SK-N-SH treated with all-trans-retinoic acid at 6 μM for 48 hours (cell line): Measurements from ENCODE around the gene CRHR1.

ENCODE experiments used
- ATAC-seq: fragments of 200-7000 bp; cut with Tn5 transposase; 3 replicates; pipeline ENCODE4 v1.9.1; 2020; ENCODE audit warnings: mild to moderate bottlenecking, moderate library complexity
- ARNTL ChIP-seq: fragments of 450-650 bp; formaldehyde crosslinking; IDR thresholded peaks from 2 replicates; pipeline ENCODE4 v1.5.0; 2020; ENCODE audit warnings: low read depth, mild to moderate bottlenecking, moderate library complexity, borderline replicate concordance
- BACH2 ChIP-seq: fragments of 250-450 bp; sonication (Bioruptor Pico); IDR thresholded peaks from 2 replicates; pipeline ENCODE4 v1.9.0; 2021; ENCODE audit warnings: mild to moderate bottlenecking, borderline replicate concordance
- CSDC2 ChIP-seq: fragments of 250-450 bp; sonication (Bioruptor Pico); IDR thresholded peaks from 2 replicates; pipeline ENCODE4 v1.5.0; 2020; ENCODE audit warnings: mild to moderate bottlenecking, moderate library complexity
- CSRNP3 ChIP-seq: fragments of 250-450 bp; sonication (Bioruptor Pico); IDR thresholded peaks from 2 replicates; pipeline ENCODE4 v1.5.1; 2021; ENCODE audit warnings: mild to moderate bottlenecking, moderate library complexity
- ESRRG ChIP-seq: fragments of 250-450 bp; sonication (Bioruptor Pico); IDR thresholded peaks from 2 replicates; pipeline ENCODE4 v1.6.1; 2021; ENCODE audit warnings: mild to moderate bottlenecking
- GLIS3 ChIP-seq: fragments of 250-450 bp; sonication (Bioruptor Pico); IDR thresholded peaks from 2 replicates; pipeline ENCODE4 v1.5.0; 2020; ENCODE audit warnings: mild to moderate bottlenecking, moderate library complexity
- ISL1 ChIP-seq: fragments of 250-450 bp; sonication (Bioruptor Pico); IDR thresholded peaks from 2 replicates; pipeline ENCODE4 v2.1.2; 2022; ENCODE audit warnings: mild to moderate bottlenecking, moderate library complexity
- OSR1 ChIP-seq: fragments of 250-450 bp; sonication (Bioruptor Pico); IDR thresholded peaks from 2 replicates; pipeline ENCODE4 v1.8.0; 2022; ENCODE audit warnings: moderate library complexity, mild to moderate bottlenecking, inconsistent platforms
- PATZ1 ChIP-seq: fragments of 250-450 bp; sonication (Bioruptor Pico); IDR thresholded peaks from 2 replicates; pipeline ENCODE4 v1.8.0; 2020; ENCODE audit warnings: mild to moderate bottlenecking, moderate library complexity, borderline replicate concordance
- PPARA ChIP-seq: fragments of 250-450 bp; sonication (Bioruptor Pico); IDR thresholded peaks from 2 replicates; pipeline ENCODE4 v1.5.0; 2020; ENCODE audit warnings: mild to moderate bottlenecking, borderline replicate concordance
- RARB ChIP-seq: fragments of 250-450 bp; sonication (Bioruptor Pico); IDR thresholded peaks from 2 replicates; pipeline ENCODE4 v1.8.0; 2021; ENCODE audit warnings: mild to moderate bottlenecking, moderate library complexity
- SNAI2 ChIP-seq: fragments of 250-450 bp; sonication (Bioruptor Pico); IDR thresholded peaks from 2 replicates; pipeline ENCODE4 v1.5.0; 2020; ENCODE audit warnings: mild to moderate bottlenecking, moderate library complexity
- TCF4 ChIP-seq: fragments of 250-450 bp; sonication (Bioruptor Pico); IDR thresholded peaks from 2 replicates; pipeline ENCODE4 v1.8.0; 2021; ENCODE audit warnings: mild to moderate bottlenecking, moderate library complexity, borderline replicate concordance
- TOX ChIP-seq: fragments of 250-450 bp; sonication (Bioruptor Pico); IDR thresholded peaks from 2 replicates; pipeline ENCODE4 v1.8.0; 2021; ENCODE audit warnings: mild to moderate bottlenecking, moderate library complexity, borderline replicate concordance
- ZFP3 ChIP-seq: fragments of 250-450 bp; sonication (Bioruptor Pico); IDR thresholded peaks from 2 replicates; pipeline ENCODE4 v1.5.0; 2020; ENCODE audit warnings: mild to moderate bottlenecking, moderate library complexity
- ZFP30 ChIP-seq: fragments of 450-650 bp; formaldehyde crosslinking; IDR thresholded peaks from 2 replicates; pipeline ENCODE4 v1.5.0; 2022; ENCODE audit warnings: mild to moderate bottlenecking, moderate library complexity
- ZNF565 ChIP-seq: fragments of 450-650 bp; formaldehyde crosslinking; conservative IDR thresholded peaks from 2 replicates; pipeline ENCODE4 v1.5.0; 2020; ENCODE audit warnings: low read depth, mild to moderate bottlenecking, moderate library complexity
- ZNF70 ChIP-seq: fragments of 450-650 bp; formaldehyde crosslinking; IDR thresholded peaks from 2 replicates; pipeline ENCODE4 v1.5.0; 2020; ENCODE audit warnings: mild to moderate bottlenecking, moderate library complexity
- ZNF8 ChIP-seq: fragments of 450-650 bp; formaldehyde crosslinking; IDR thresholded peaks from 2 replicates; pipeline ENCODE4 v1.5.0; 2020; ENCODE audit warnings: mild to moderate bottlenecking, moderate library complexity
- TF ChIP-seq, protein P1 (sequence below): fragments of 250-450 bp; sonication (Bioruptor Pico); IDR thresholded peaks from 2 replicates; pipeline ENCODE4 v1.8.0; 2021; ENCODE audit warnings: low read depth, mild to moderate bottlenecking, moderate library complexity, borderline replicate concordance
- TF ChIP-seq, protein P2 (sequence below): fragments of 250-450 bp; sonication (Bioruptor Pico); IDR thresholded peaks from 2 replicates; pipeline ENCODE4 v1.5.1; 2020; ENCODE audit warnings: low read depth, mild to moderate bottlenecking, moderate library complexity

The CRHR1 gene

DNA sequence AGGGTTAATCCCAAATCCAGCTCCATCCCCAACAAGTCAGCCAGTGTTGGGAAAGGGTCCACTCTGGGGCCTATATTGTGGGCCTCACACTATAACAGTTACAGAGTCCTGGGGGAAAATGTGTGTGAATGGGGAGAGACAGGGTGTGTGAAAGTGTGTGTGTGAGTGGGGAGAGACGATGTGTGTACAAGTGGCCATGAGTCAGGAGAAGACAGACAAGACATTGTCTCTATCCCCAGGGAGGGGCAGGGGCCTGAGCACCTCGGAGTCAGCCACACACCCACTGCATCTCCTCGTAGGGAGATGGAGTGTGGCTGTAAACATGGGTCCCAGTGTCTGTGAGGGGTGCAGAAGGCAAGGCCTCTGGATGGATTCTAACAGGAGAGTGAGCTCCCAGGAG is 2.9 kb downstream of the CRHR1 start:
- ATAC-seq: no peak
- TF ChIP-seq ZFP3 (CRISPR knock-in tag): no peak
- TF ChIP-seq, protein P1, sequence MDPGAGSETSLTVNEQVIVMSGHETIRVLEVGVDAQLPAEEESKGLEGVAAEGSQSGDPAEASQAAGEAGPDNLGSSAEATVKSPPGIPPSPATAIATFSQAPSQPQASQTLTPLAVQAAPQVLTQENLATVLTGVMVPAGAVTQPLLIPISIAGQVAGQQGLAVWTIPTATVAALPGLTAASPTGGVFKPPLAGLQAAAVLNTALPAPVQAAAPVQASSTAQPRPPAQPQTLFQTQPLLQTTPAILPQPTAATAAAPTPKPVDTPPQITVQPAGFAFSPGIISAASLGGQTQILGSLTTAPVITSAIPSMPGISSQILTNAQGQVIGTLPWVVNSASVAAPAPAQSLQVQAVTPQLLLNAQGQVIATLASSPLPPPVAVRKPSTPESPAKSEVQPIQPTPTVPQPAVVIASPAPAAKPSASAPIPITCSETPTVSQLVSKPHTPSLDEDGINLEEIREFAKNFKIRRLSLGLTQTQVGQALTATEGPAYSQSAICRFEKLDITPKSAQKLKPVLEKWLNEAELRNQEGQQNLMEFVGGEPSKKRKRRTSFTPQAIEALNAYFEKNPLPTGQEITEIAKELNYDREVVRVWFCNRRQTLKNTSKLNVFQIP (CRISPR knock-in tag): no peak
- TF ChIP-seq PPARA: no peak
- TF ChIP-seq ESRRG (CRISPR knock-in tag): no peak
- TF ChIP-seq, protein P2, sequence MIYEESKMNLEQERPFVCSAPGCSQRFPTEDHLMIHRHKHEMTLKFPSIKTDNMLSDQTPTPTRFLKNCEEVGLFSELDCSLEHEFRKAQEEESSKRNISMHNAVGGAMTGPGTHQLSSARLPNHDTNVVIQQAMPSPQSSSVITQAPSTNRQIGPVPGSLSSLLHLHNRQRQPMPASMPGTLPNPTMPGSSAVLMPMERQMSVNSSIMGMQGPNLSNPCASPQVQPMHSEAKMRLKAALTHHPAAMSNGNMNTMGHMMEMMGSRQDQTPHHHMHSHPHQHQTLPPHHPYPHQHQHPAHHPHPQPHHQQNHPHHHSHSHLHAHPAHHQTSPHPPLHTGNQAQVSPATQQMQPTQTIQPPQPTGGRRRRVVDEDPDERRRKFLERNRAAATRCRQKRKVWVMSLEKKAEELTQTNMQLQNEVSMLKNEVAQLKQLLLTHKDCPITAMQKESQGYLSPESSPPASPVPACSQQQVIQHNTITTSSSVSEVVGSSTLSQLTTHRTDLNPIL (CRISPR knock-in tag): no peak
- TF ChIP-seq OSR1 (CRISPR knock-in tag): no peak
- no peak for TF ChIP-seq ZNF8 (CRISPR knock-in tag)
- TF ChIP-seq PATZ1 (CRISPR knock-in tag): no peak
- TF ChIP-seq BACH2 (CRISPR knock-in tag): no peak
- TF ChIP-seq ARNTL: no peak
- TF ChIP-seq CSDC2 (CRISPR knock-in tag): no peak
- no peak for TF ChIP-seq TOX (CRISPR knock-in tag)
- TF ChIP-seq ISL1 (CRISPR knock-in tag): no peak
- TF ChIP-seq TCF4 (CRISPR knock-in tag): no peak
- no peak for TF ChIP-seq ZNF70 (CRISPR knock-in tag)
- TF ChIP-seq ZNF565 (CRISPR knock-in tag): no peak
- no peak for TF ChIP-seq SNAI2 (CRISPR knock-in tag)

- no peak for ATAC-seq
- TF ChIP-seq, protein P1 (CRISPR knock-in tag): no peak
- TF ChIP-seq BACH2 (CRISPR knock-in tag) (no peak), ZFP30 (CRISPR knock-in tag) (no peak), ZNF565 (CRISPR knock-in tag) (no peak), CSDC2 (CRISPR knock-in tag) (no peak), TOX (CRISPR knock-in tag) (no peak), ISL1 (CRISPR knock-in tag) (no peak), ARNTL (no peak), RARB (CRISPR knock-in tag) (no peak), ZNF70 (CRISPR knock-in tag) (no peak), PPARA (no peak), PATZ1 (CRISPR knock-in tag) (no peak), CSRNP3 (CRISPR knock-in tag) (no peak)
- TF ChIP-seq, all 23 proteins: peak for 0
Measured at GRCh38 chr17:45787656-45788055, 3.5 kb downstream of the CRHR1 start.

GRCh38 chr17:45788057-45788456 is 3.9 kb downstream of the CRHR1 start:
- ATAC-seq: no peak
- TF ChIP-seq SNAI2 (CRISPR knock-in tag) (no peak), BACH2 (CRISPR knock-in tag) (no peak), CSRNP3 (CRISPR knock-in tag) (no peak), PPARA (no peak), ZFP3 (CRISPR knock-in tag) (no peak), ZNF8 (CRISPR knock-in tag) (no peak), ARNTL (no peak), TOX (CRISPR knock-in tag) (no peak), GLIS3 (no peak), TCF4 (CRISPR knock-in tag) (no peak), ZNF70 (CRISPR knock-in tag) (no peak), OSR1 (CRISPR knock-in tag) (no peak), ZFP30 (CRISPR knock-in tag) (no peak), ESRRG (CRISPR knock-in tag) (no peak)
- TF ChIP-seq, protein P2 (CRISPR knock-in tag): no peak
